GM19239 (cell line): ENCODE measurements around the gene GRID2.
"Not testable (repeated sequence)": the region's sequence is repeated elsewhere in the genome, so short reads cannot be mapped to it uniquely, and the experiment has no call there.

ENCODE experiments used
- DNase-seq: peaks from one replicate; pipeline ENCODE4 v3.0.0; 2011; ENCODE audit warnings: low spot score; ENCODE audit not compliant: insufficient read length
- FAIRE-seq: peaks from 2 replicates; lab custom pipeline; 2011; peaks lifted over from hg19 to GRCh38; lab: Jason Lieb, UNC

GRID2 gene

GRCh38 chr4:92303621-92304027 is at the start of gene GRID2:
GRID2 (plus strand) TSS chr4:92303966.
- FAIRE-seq (no peak), DNase-seq (no peak)

GRCh38 chr4:92253986-92254671 is 49.6 kb upstream of the GRID2 start:
- no peak for FAIRE-seq
- no peak for DNase-seq

GRCh38 chr4:92254767-92255442 is 48.9 kb upstream of the GRID2 start:
- DNase-seq (no peak), FAIRE-seq (no peak)

- no peak for FAIRE-seq
Observed at GRCh38 chr4:92255920-92256244, 47.9 kb upstream of the GRID2 start.

GRCh38 chr4:92257931-92258857 is 45.6 kb upstream of the GRID2 start:
- FAIRE-seq (no peak), DNase-seq (no peak)

More at GRCh38 chr4:92255920-92256244, 47.9 kb upstream of the GRID2 start:
- no peak for DNase-seq

- DNase-seq = no peak
- FAIRE-seq = no peak
Observed at GRCh38 chr4:92261256-92261655, 42.5 kb upstream of the GRID2 start.

- DNase-seq = no peak
- FAIRE-seq = no peak
Observed at GRCh38 chr4:92262371-92262770, 41.4 kb upstream of the GRID2 start.

GRCh38 chr4:92263010-92263409 is 40.8 kb upstream of the GRID2 start:
- DNase-seq (no peak), FAIRE-seq (no peak)

- no peak for FAIRE-seq
- DNase-seq = no peak
Observed at GRCh38 chr4:92263575-92263974, 40.2 kb upstream of the GRID2 start.

GRCh38 chr4:92264163-92264562 is 39.6 kb upstream of the GRID2 start:
- FAIRE-seq (no peak), DNase-seq (no peak)

GRCh38 chr4:92265021-92265420 is 38.7 kb upstream of the GRID2 start:
- FAIRE-seq = no peak
- DNase-seq = no peak

GRCh38 chr4:92265798-92266197 is 38.0 kb upstream of the GRID2 start:
- DNase-seq (no peak), FAIRE-seq (no peak)

- DNase-seq (no peak), FAIRE-seq (no peak)
Observed at GRCh38 chr4:92266521-92266920, 37.2 kb upstream of the GRID2 start.

- FAIRE-seq = no peak
- no peak for DNase-seq
Observed at GRCh38 chr4:92268642-92269041, 35.1 kb upstream of the GRID2 start.

- DNase-seq = no peak
- no peak for FAIRE-seq
Observed at GRCh38 chr4:92270908-92271307, 32.9 kb upstream of the GRID2 start.

GRCh38 chr4:92271551-92271950 is 32.2 kb upstream of the GRID2 start:
- DNase-seq = not testable (repeated sequence)

GRCh38 chr4:92277057-92277881 is 26.5 kb upstream of the GRID2 start:
- not testable (repeated sequence) for FAIRE-seq, DNase-seq

More at GRCh38 chr4:92271551-92271950, 32.2 kb upstream of the GRID2 start:
- not testable (repeated sequence) for FAIRE-seq

- FAIRE-seq (no peak), DNase-seq (no peak)
Observed at GRCh38 chr4:92279296-92279695, 24.5 kb upstream of the GRID2 start.

- FAIRE-seq (no peak), DNase-seq (no peak)
Observed at GRCh38 chr4:92299152-92299551, 4.6 kb upstream of the GRID2 start.

GRCh38 chr4:92304121-92304520 is 355 bp downstream of the GRID2 start:
- FAIRE-seq (no peak), DNase-seq (no peak)
